IMR-90 (cell line): ENCODE data around the gene FAM151A. TPM values are rescaled to one million over a fixed set of nuclear protein-coding genes. Genes with fewer than 3 reads are reported as not detected.

ENCODE experiments used
- ATAC-seq: fragments of 200-7000 bp; cut with Tn5 transposase; 2 replicates; pipeline ENCODE4 v1.9.1; 2020; ENCODE audit warnings: low read depth, mild to moderate bottlenecking, moderate library complexity
- BruUV-seq: library from RNA; stranded (reverse); fragments of 400-500 nt; replicated peaks from 2 replicates; lab custom pipeline; 2021; lab: Mats Ljungman, UMichigan
- CTCF ChIA-PET: fragments of 300-600 bp; formaldehyde crosslinking; extraction: SDS; loops from one replicate; lab custom pipeline; 2021; ENCODE audit warnings: antibody characterized with exemption; lab: Yijun Ruan, JAX
- POLR2A ChIA-PET: fragments of 300-600 bp; sonication (Branson Sonifier 250); formaldehyde crosslinking; loops from one replicate; lab custom pipeline; 2022; ENCODE audit warnings: antibody characterized with exemption; ENCODE audit not compliant: unreplicated experiment; lab: Charles Lee
- DNase-seq: peaks from one replicate; pipeline ENCODE4 v3.0.0; 2013
- H2AFZ ChIP-seq: replicated peaks from 2 replicates; pipeline ENCODE3; 2013; ENCODE audit warnings: low read length, mild to moderate bottlenecking; ENCODE audit not compliant: poor library complexity
- H2AK5ac ChIP-seq: 2 replicates; pipeline ENCODE4 v1.6.1; 2013; ENCODE audit warnings: low read depth, low read length, inconsistent platforms
- H2AK9ac ChIP-seq: replicated peaks from 2 replicates; pipeline ENCODE3; 2013; ENCODE audit warnings: mild to moderate bottlenecking, low read depth, low read length, moderate library complexity; ENCODE audit not compliant: poor library complexity
- H2BK120ac ChIP-seq: 2 replicates; pipeline ENCODE4 v1.6.1; 2013; ENCODE audit warnings: low read depth, low read length, inconsistent platforms
- H2BK15ac ChIP-seq: 3 replicates; pipeline ENCODE4 v1.6.1; 2013; ENCODE audit warnings: low read depth, low read length, inconsistent platforms
- H2BK20ac ChIP-seq: 2 replicates; pipeline ENCODE4 v1.6.1; 2013; ENCODE audit warnings: low read depth, mild to moderate bottlenecking, inconsistent platforms, low read length, moderate library complexity
- H2BK5ac ChIP-seq: 2 replicates; pipeline ENCODE4 v1.6.1; 2013; ENCODE audit warnings: mild to moderate bottlenecking, low read depth, low read length, inconsistent platforms; ENCODE audit not compliant: poor library complexity, severe bottlenecking
- H3K14ac ChIP-seq: replicated peaks from 2 replicates; pipeline ENCODE4 v1.6.1; 2013; ENCODE audit warnings: low read depth, low read length, inconsistent platforms
- H3K18ac ChIP-seq: 2 replicates; pipeline ENCODE4 v1.6.1; 2013; ENCODE audit warnings: low read depth, low read length, control low read depth
- H3K23ac ChIP-seq: 2 replicates; pipeline ENCODE4 v1.6.1; 2013; ENCODE audit warnings: low read depth, low read length, inconsistent platforms
- H3K27ac ChIP-seq: 2 replicates; pipeline ENCODE4 v1.5.1; 2013; ENCODE audit warnings: mild to moderate bottlenecking, control low read depth, low read length; ENCODE audit not compliant: insufficient read depth
- H3K27me3 ChIP-seq: 2 replicates; pipeline ENCODE4 v1.6.1; 2013; ENCODE audit warnings: low read length; ENCODE audit not compliant: control insufficient read depth, insufficient read depth
- H3K36me3 ChIP-seq: 2 replicates; pipeline ENCODE4 v1.6.1; 2013; ENCODE audit warnings: low read length, mixed read lengths; ENCODE audit not compliant: control insufficient read depth, insufficient read depth
- H3K4ac ChIP-seq: 2 replicates; pipeline ENCODE4 v1.6.1; 2013; ENCODE audit warnings: low read depth, low read length, inconsistent platforms
- H3K4me1 ChIP-seq: 2 replicates; pipeline ENCODE4 v1.6.1; 2013; ENCODE audit warnings: low read length, mixed read lengths; ENCODE audit not compliant: control insufficient read depth, insufficient read depth
- H3K4me2 ChIP-seq: 2 replicates; pipeline ENCODE4 v1.6.1; 2013; ENCODE audit warnings: low read depth, mild to moderate bottlenecking, control low read depth, low read length, moderate library complexity
- H3K4me3 ChIP-seq: 2 replicates; pipeline ENCODE4 v1.5.1; 2013; ENCODE audit warnings: low read depth, mild to moderate bottlenecking, control low read depth, low read length, moderate library complexity; ENCODE audit not compliant: insufficient read depth
- H3K56ac ChIP-seq: 2 replicates; pipeline ENCODE4 v1.6.1; 2013; ENCODE audit warnings: low read length, inconsistent platforms; ENCODE audit not compliant: insufficient read depth; ENCODE audit errors: extremely low read depth
- H3K79me1 ChIP-seq, 2 experiments: 2 replicates each; pipeline ENCODE4 v1.6.1; 2013; ENCODE audit warnings: low read length in 2 of 2, inconsistent platforms in 1 of 2, low read depth in 1 of 2
- H3K9ac ChIP-seq: 2 replicates; pipeline ENCODE4 v1.6.1; 2013; ENCODE audit warnings: low read depth, low read length, control low read depth
- H3K9me1 ChIP-seq: 2 replicates; pipeline ENCODE4 v1.6.1; 2013; ENCODE audit warnings: low read length, inconsistent platforms; ENCODE audit not compliant: insufficient read depth
- H3K9me3 ChIP-seq: 2 replicates; pipeline ENCODE4 v1.6.1; 2013; ENCODE audit warnings: low read length; ENCODE audit not compliant: control insufficient read depth, insufficient read depth
- H4K20me1 ChIP-seq: 2 replicates; pipeline ENCODE4 v1.6.1; 2013; ENCODE audit warnings: low read length, inconsistent platforms; ENCODE audit not compliant: insufficient read depth
- H4K5ac ChIP-seq: 2 replicates; pipeline ENCODE4 v1.6.1; 2013; ENCODE audit warnings: mild to moderate bottlenecking, low read depth, low read length, control low read depth
- H4K8ac ChIP-seq, 2 experiments: 2 replicates each; pipeline ENCODE4 v1.6.1; 2013; ENCODE audit warnings: low read depth in 2 of 2, low read length in 2 of 2, control low read depth in 1 of 2, inconsistent platforms in 1 of 2
- H4K91ac ChIP-seq: 2 replicates; pipeline ENCODE4 v1.6.1; 2013; ENCODE audit warnings: low read depth, low read length, inconsistent platforms; ENCODE audit not compliant: insufficient read depth
- NFE2L2 ChIP-seq: fragments of 150-350 bp; IDR thresholded peaks from 2 replicates; pipeline ENCODE4 v1.6.1; 2016; ENCODE audit warnings: low read depth, mild to moderate bottlenecking, low read length
- POLR2A ChIP-seq: IDR thresholded peaks from 2 replicates; pipeline ENCODE4 v1.6.1; 2012; ENCODE audit warnings: mild to moderate bottlenecking, low read depth, low read length
- RFX5 ChIP-seq: IDR thresholded peaks from 2 replicates; pipeline ENCODE4 v1.8.0; 2012; ENCODE audit warnings: low read depth, mild to moderate bottlenecking, low read length, moderate library complexity
- USF2 ChIP-seq: fragments of 150-350 bp; IDR thresholded peaks from 2 replicates; pipeline ENCODE4 v1.6.1; 2017; ENCODE audit warnings: mild to moderate bottlenecking, antibody characterized with exemption, low read length, low read depth
- dilution Hi-C: fragments of 300-500 bp; cut with HindIII; formaldehyde crosslinking; loops from one replicate; pipeline ENCODE4 v1.14.3; 2018; ENCODE audit warnings: low sequenced_read_pairs; ENCODE audit not compliant: unreplicated experiment
- in situ Hi-C: fragments of 300-500 bp; cut with MboI; formaldehyde crosslinking; loops from 3 replicates; pipeline ENCODE4 v1.14.3; 2019; ENCODE audit warnings: low sequenced_read_pairs, inconsistent platforms, mixed read lengths
- intact Hi-C: fragments of 100-400 bp; cut with micrococcal nuclease; formaldehyde crosslinking; loops from 2 replicates; pipeline ENCODE4 v1.10.0; 2022
- polyA plus RNA-seq, 3 experiments: library from polyadenylated mRNA; depleted of rRNA; stranded (reverse); fragments of >200 nt; gene quantifications; 2 replicates each; pipeline ENCODE4 v1.2.3, GENCODE V29; 2012; ENCODE audit warnings: low replicate concordance in 1 of 3
- total RNA-seq: library from RNA; depleted of rRNA; stranded (reverse); fragments of >200 nt; gene quantifications from 2 replicates; pipeline ENCODE4 v1.2.3, GENCODE V29; 2012

FAM151A gene
- total and polyA plus RNA-seq, 2 of the 4 experiments (the other 2 are of a cell fraction) = not detected

GRCh38 chr1:54643736-54644135, 20.4 kb upstream of the FAM151A start:
- Histone ChIP-seq H3K4ac (no peak overlapping the region), H3K9me1 (no peaks in the 10 kb centered on the region; the same call in 1 of the 2 replicates), H2AFZ (no peak overlapping the region), H3K27me3 (peaks cover 20% of the 10 kb centered on the region), H3K4me1 (no peaks in the 10 kb centered on the region), H2BK20ac (no peak overlapping the region), H2AK9ac (no peak overlapping the region), H3K79me1 (no peaks in the 10 kb centered on the region), H4K91ac (no peak overlapping the region), H3K9ac (no peak overlapping the region), H3K4me3 (no peak overlapping the region), H3K4me2 (no peak overlapping the region), H4K20me1 (no peaks in the 10 kb centered on the region), H2BK5ac (no peak overlapping the region), H3K23ac (no peak overlapping the region), H2BK15ac (no peak overlapping the region), H3K36me3 (no peaks in the 10 kb centered on the region), H3K56ac (no peak overlapping the region), H4K5ac (no peak overlapping the region), H3K9me3 (peaks cover 10% of the 10 kb centered on the region), H2AK5ac (no peak overlapping the region), H3K14ac (no peak overlapping the region), H2BK120ac (no peak overlapping the region), H4K8ac (no peak overlapping the region), H3K27ac (no peak overlapping the region), H3K18ac (no peak overlapping the region)
- CTCF ChIA-PET = no interaction called here
- in situ Hi-C loops = no loop called here
- POLR2A ChIA-PET = no interaction called here
- no TSS peak for BruUV-seq
- ATAC-seq = no peak
- intact Hi-C loops = no loop called here
- dilution Hi-C loops = no loop called here
- TF ChIP-seq POLR2A = no peak
- no peak for TF ChIP-seq USF2
- TF ChIP-seq RFX5 = no peak
- no peak for TF ChIP-seq NFE2L2
- no peak for DNase-seq
